Measurements from ENCODE around the gene CCNF.
"Not testable (repeated sequence)": the region's sequence is repeated elsewhere in the genome, so short reads cannot be mapped to it uniquely, and the experiment has no call there.

The CCNF gene

GRCh38 chr16:2429034-2429770, at the start of gene CCNF:
TSS of gene CCNF (plus strand) at chr16:2429447. CDS start at chr16:2429482, 35 bp downstream.
- Mint-ChIP-seq H3K36me3 (ENCODE audit: low read depth) (peaks cover 15% of the 10 kb centered on the region), H3K9me3 (no peaks in the 10 kb centered on the region), H3K4me3 (peak within 1 kb of the TSS; percentile 87 to 92 (median 91)), H3K27ac (peak within 1 kb of the TSS in 2 of 3 experiments; percentile 59 to 62), H3K4me1 (peaks cover 18% of the 10 kb centered on the region), H3K27me3 (ENCODE audit: low read depth) (no peaks in the 10 kb centered on the region)
- no peak for TF ChIP-seq CTCF (IDR thresholded peaks at IDR 0.05; ENCODE audit: unreplicated experiment in 3 of 3)

GRCh38 chr16:2383501-2383900, 45.7 kb upstream of the CCNF start:
- no peak overlapping the region for H3K4me3 Mint-ChIP-seq
- H3K36me3 Mint-ChIP-seq (ENCODE audit: low read depth) = no peaks in the 10 kb centered on the region
- no peak overlapping the region for H3K27ac Mint-ChIP-seq
- peaks cover 12% of the 10 kb centered on the region for H3K4me1 Mint-ChIP-seq
- no peak for TF ChIP-seq CTCF (IDR thresholded peaks at IDR 0.05; ENCODE audit: unreplicated experiment in 3 of 3)
- peaks cover 21% of the 10 kb centered on the region for H3K27me3 Mint-ChIP-seq (ENCODE audit: low read depth)
- peaks cover 9% of the 10 kb centered on the region for H3K9me3 Mint-ChIP-seq

- peaks cover 15% of the 10 kb centered on the region for H3K9me3 Mint-ChIP-seq
- H3K4me1 Mint-ChIP-seq = peaks cover 12% of the 10 kb centered on the region
- no peak overlapping the region for H3K4me3 Mint-ChIP-seq
- H3K36me3 Mint-ChIP-seq (ENCODE audit: low read depth) = no peaks in the 10 kb centered on the region
- peak overlapping the region in 2 of 3 experiments; percentile 8 to 39 for H3K27ac Mint-ChIP-seq
- no peak for TF ChIP-seq CTCF (IDR thresholded peaks at IDR 0.05; ENCODE audit: unreplicated experiment in 3 of 3)
- H3K27me3 Mint-ChIP-seq (ENCODE audit: low read depth) = peaks cover 18% of the 10 kb centered on the region
Observed at GRCh38 chr16:2384426-2384825, 44.8 kb upstream of the CCNF start.

- H3K4me3 Mint-ChIP-seq = no peak overlapping the region
Observed at GRCh38 chr16:2385190-2385836, 43.9 kb upstream of the CCNF start.

GRCh38 chr16:2385982-2386381, 43.3 kb upstream of the CCNF start:
- Mint-ChIP-seq H3K9me3 (peaks cover 15% of the 10 kb centered on the region), H3K4me1 (peaks cover 12% of the 10 kb centered on the region)
- H3K36me3 Mint-ChIP-seq (ENCODE audit: low read depth); H3K4me3 Mint-ChIP-seq; H3K27me3 Mint-ChIP-seq (ENCODE audit: low read depth); H3K27ac Mint-ChIP-seq: not testable (repeated sequence)

More at GRCh38 chr16:2385190-2385836, 43.9 kb upstream of the CCNF start:
- H3K27ac Mint-ChIP-seq = peak overlapping the region in 1 of 3 experiments; percentile 45
- no peak for TF ChIP-seq CTCF (IDR thresholded peaks at IDR 0.05; ENCODE audit: unreplicated experiment in 3 of 3)
- H3K9me3 Mint-ChIP-seq = peaks cover 15% of the 10 kb centered on the region
- H3K27me3 Mint-ChIP-seq (ENCODE audit: low read depth) = peaks cover 10% of the 10 kb centered on the region
- no peaks in the 10 kb centered on the region for H3K36me3 Mint-ChIP-seq (ENCODE audit: low read depth)
- peaks cover 12% of the 10 kb centered on the region for H3K4me1 Mint-ChIP-seq

- no peak overlapping the region for H3K4me3 Mint-ChIP-seq
- peak in 1 of 3 experiments; percentile 18 for TF ChIP-seq CTCF (IDR thresholded peaks at IDR 0.05; ENCODE audit: unreplicated experiment in 3 of 3)
- no peaks in the 10 kb centered on the region for H3K36me3 Mint-ChIP-seq (ENCODE audit: low read depth)
- H3K4me1 Mint-ChIP-seq = peaks cover 12% of the 10 kb centered on the region
- H3K9me3 Mint-ChIP-seq = peaks cover 15% of the 10 kb centered on the region
- peaks cover 2% of the 10 kb centered on the region for H3K27me3 Mint-ChIP-seq (ENCODE audit: low read depth)
- H3K27ac Mint-ChIP-seq = no peak overlapping the region
Observed at GRCh38 chr16:2386990-2387389, 42.3 kb upstream of the CCNF start.

All from nephron (organoid).